Measurements from ENCODE around the gene STAM2.

Gene STAM2

DNA sequence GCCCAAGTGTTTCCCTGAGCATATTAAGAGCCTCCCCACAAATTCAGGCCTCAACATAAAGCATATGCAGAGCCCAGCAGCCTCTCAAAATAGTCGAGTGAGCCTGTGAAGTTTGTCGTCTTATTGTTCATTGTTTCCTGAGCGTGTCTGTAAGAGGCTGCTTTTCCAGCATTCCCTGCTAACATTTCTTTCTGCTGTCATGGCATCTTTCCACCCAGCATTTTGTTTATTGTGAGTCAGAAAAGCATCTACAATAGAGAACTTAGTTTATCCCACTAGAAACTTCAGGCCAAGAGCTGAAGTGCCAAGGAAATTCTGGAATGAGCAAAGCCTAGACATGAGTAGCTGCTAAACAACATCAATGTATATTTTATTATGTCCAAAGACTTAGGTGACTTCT, 46.3 kb upstream of the STAM2 start:
- H2AFZ ChIP-seq (ENCODE audit: low read length) = no peak overlapping the region
- no peak overlapping the region for H3K27ac ChIP-seq (ENCODE audit: low read length)

GRCh38 chr2:152219077-152219828, 43.7 kb upstream of the STAM2 start:
- Histone ChIP-seq H3K79me2 (ENCODE audit: low read length) (no peaks in the 10 kb centered on the region), H3K4me2 (ENCODE audit: low read depth, low read length) (no peak overlapping the region), H3K9ac (ENCODE audit: low read length) (no peak overlapping the region), H3K9me2 (replicated peaks; ENCODE audit: insufficient read depth, low read length) (no peaks in the 10 kb centered on the region), H3K27me3 (replicated peaks; ENCODE audit: insufficient read depth, low read length) (no peaks in the 10 kb centered on the region), H3F3A (ENCODE audit: insufficient read depth, low read length) (no peaks in the 10 kb centered on the region), H2AFZ (ENCODE audit: low read length) (no peak overlapping the region), H3K36me3 (replicated peaks; ENCODE audit: insufficient read depth, low read length) (no peaks in the 10 kb centered on the region), H3K27ac (ENCODE audit: low read length) (no peak overlapping the region), H4K20me1 (ENCODE audit: insufficient read depth, low read length) (no peaks in the 10 kb centered on the region), H3K4me1 (ENCODE audit: low read length) (no peaks in the 10 kb centered on the region), H3K9me3 (replicated peaks; ENCODE audit: insufficient read depth, low read length) (no peaks in the 10 kb centered on the region), H3K4me3 (ENCODE audit: low read length) (no peak overlapping the region)
- TF ChIP-seq, protein P1, sequence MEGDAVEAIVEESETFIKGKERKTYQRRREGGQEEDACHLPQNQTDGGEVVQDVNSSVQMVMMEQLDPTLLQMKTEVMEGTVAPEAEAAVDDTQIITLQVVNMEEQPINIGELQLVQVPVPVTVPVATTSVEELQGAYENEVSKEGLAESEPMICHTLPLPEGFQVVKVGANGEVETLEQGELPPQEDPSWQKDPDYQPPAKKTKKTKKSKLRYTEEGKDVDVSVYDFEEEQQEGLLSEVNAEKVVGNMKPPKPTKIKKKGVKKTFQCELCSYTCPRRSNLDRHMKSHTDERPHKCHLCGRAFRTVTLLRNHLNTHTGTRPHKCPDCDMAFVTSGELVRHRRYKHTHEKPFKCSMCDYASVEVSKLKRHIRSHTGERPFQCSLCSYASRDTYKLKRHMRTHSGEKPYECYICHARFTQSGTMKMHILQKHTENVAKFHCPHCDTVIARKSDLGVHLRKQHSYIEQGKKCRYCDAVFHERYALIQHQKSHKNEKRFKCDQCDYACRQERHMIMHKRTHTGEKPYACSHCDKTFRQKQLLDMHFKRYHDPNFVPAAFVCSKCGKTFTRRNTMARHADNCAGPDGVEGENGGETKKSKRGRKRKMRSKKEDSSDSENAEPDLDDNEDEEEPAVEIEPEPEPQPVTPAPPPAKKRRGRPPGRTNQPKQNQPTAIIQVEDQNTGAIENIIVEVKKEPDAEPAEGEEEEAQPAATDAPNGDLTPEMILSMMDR (IDR thresholded peaks at IDR 0.05; ENCODE audit: low read length) = no peak
- TF ChIP-seq EZH2phosphoT487 (IDR thresholded peaks at IDR 0.05; ENCODE audit: low read length) = no peak
- no peak for TF ChIP-seq EZH2 (optimal IDR thresholded peaks at IDR 0.05; ENCODE audit: low read depth, low read length)
- DNase-seq = no peak

More for the DNA sequence above, 46.3 kb upstream of the STAM2 start:
- Histone ChIP-seq H4K20me1 (ENCODE audit: insufficient read depth, low read length) (no peaks in the 10 kb centered on the region), H3K27me3 (replicated peaks; ENCODE audit: insufficient read depth, low read length) (no peaks in the 10 kb centered on the region), H3K4me2 (ENCODE audit: low read depth, low read length) (no peak overlapping the region), H3K4me3 (ENCODE audit: low read length) (no peak overlapping the region), H3K36me3 (replicated peaks; ENCODE audit: insufficient read depth, low read length) (no peaks in the 10 kb centered on the region), H3F3A (ENCODE audit: insufficient read depth, low read length) (no peaks in the 10 kb centered on the region), H3K4me1 (ENCODE audit: low read length) (no peaks in the 10 kb centered on the region), H3K9me2 (replicated peaks; ENCODE audit: insufficient read depth, low read length) (no peaks in the 10 kb centered on the region), H3K9me3 (replicated peaks; ENCODE audit: insufficient read depth, low read length) (no peaks in the 10 kb centered on the region), H3K9ac (ENCODE audit: low read length) (no peak overlapping the region), H3K79me2 (ENCODE audit: low read length) (no peaks in the 10 kb centered on the region)
- TF ChIP-seq EZH2phosphoT487 (IDR thresholded peaks at IDR 0.05; ENCODE audit: low read length) = no peak
- TF ChIP-seq EZH2 (optimal IDR thresholded peaks at IDR 0.05; ENCODE audit: low read depth, low read length) = no peak
- TF ChIP-seq, protein P1 (IDR thresholded peaks at IDR 0.05; ENCODE audit: low read length) = no peak
- no peak for DNase-seq

DNA sequence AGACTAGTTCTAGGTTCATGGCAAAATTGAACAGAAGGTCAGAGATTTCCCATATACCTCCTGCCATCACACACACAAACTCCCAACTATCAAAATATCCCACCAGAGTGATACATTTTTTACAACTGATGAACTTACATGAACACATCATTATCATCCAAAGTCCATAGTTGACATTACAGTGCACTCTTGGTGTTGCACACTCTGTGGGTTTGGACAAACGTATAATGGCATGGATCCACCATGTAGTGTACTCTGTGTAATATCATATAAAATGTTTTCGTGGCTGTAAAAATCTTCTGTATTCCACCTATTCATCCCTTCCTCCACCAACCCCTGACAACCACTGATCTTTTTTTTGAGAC, 25.9 kb upstream of the STAM2 start:
- Histone ChIP-seq H3F3A (ENCODE audit: insufficient read depth, low read length) (no peaks in the 10 kb centered on the region), H3K4me3 (ENCODE audit: low read length) (no peak overlapping the region), H3K36me3 (replicated peaks; ENCODE audit: insufficient read depth, low read length) (no peaks in the 10 kb centered on the region), H3K4me1 (ENCODE audit: low read length) (no peaks in the 10 kb centered on the region), H3K79me2 (ENCODE audit: low read length) (no peaks in the 10 kb centered on the region), H3K9me3 (replicated peaks; ENCODE audit: insufficient read depth, low read length) (peaks cover 3% of the 10 kb centered on the region; the same call in 1 of the 2 replicates), H4K20me1 (ENCODE audit: insufficient read depth, low read length) (no peaks in the 10 kb centered on the region), H3K4me2 (ENCODE audit: low read depth, low read length) (no peak overlapping the region), H3K9ac (ENCODE audit: low read length) (no peak overlapping the region), H3K27me3 (replicated peaks; ENCODE audit: insufficient read depth, low read length) (no peaks in the 10 kb centered on the region), H2AFZ (ENCODE audit: low read length) (no peak overlapping the region), H3K27ac (ENCODE audit: low read length) (no peak overlapping the region), H3K9me2 (replicated peaks; ENCODE audit: insufficient read depth, low read length) (no peaks in the 10 kb centered on the region)
- DNase-seq = no peak
- TF ChIP-seq, protein P1 (IDR thresholded peaks at IDR 0.05; ENCODE audit: low read length) = no peak
- TF ChIP-seq EZH2 (optimal IDR thresholded peaks at IDR 0.05; ENCODE audit: low read depth, low read length) (no peak), EZH2phosphoT487 (IDR thresholded peaks at IDR 0.05; ENCODE audit: low read length) (no peak)
